Liver (tissue), 9 donors: ENCODE data around the gene TOMT. TPM values are rescaled to one million over a fixed set of nuclear protein-coding genes. Genes with fewer than 3 reads are reported as not detected.

ENCODE experiments used
- DNase-seq: peaks from one replicate; pipeline ENCODE4 v3.0.0-alpha.2; 2017; ENCODE audit warnings: low spot score
- H3K27ac ChIP-seq, 2 donors: one replicate each; pipeline ENCODE4 v1.7.0; 2013; ENCODE audit warnings: inconsistent platforms in 2 of 2, low read length in 2 of 2, control low read depth in 1 of 2, low read depth in 1 of 2, mild to moderate bottlenecking in 1 of 2
- H3K27me3 ChIP-seq, 4 donors: one replicate each; pipeline versions ENCODE4 v1.6.1 to v1.7.0; 2013; ENCODE audit warnings: low read length in 3 of 4, inconsistent platforms in 1 of 4, mild to moderate bottlenecking in 1 of 4, moderate library complexity in 1 of 4; ENCODE audit not compliant: control insufficient read depth in 4 of 4, insufficient read depth in 4 of 4
- H3K36me3 ChIP-seq, 4 donors: one replicate each; pipeline versions ENCODE4 v1.6.1 to v1.7.0; 2013; ENCODE audit warnings: low read length in 3 of 4, mild to moderate bottlenecking in 3 of 4, low read depth in 1 of 4, moderate library complexity in 1 of 4; ENCODE audit not compliant: control insufficient read depth in 4 of 4, insufficient read depth in 3 of 4
- H3K4me1 ChIP-seq, 4 donors: one replicate each; pipeline versions ENCODE4 v1.6.1 to v1.7.0; 2013; ENCODE audit warnings: low read length in 3 of 4, mild to moderate bottlenecking in 3 of 4, moderate library complexity in 1 of 4; ENCODE audit not compliant: control insufficient read depth in 4 of 4, insufficient read depth in 4 of 4
- H3K4me3 ChIP-seq, 3 donors: one replicate each; pipeline versions ENCODE4 v1.6.1 to v1.7.0; 2013; ENCODE audit warnings: low read length in 3 of 3, control low read depth in 1 of 3, low read depth in 1 of 3, mild to moderate bottlenecking in 1 of 3
- H3K9ac ChIP-seq, 2 donors: one replicate each; pipeline ENCODE4 v1.7.0; 2013; ENCODE audit warnings: low read length in 2 of 2, mild to moderate bottlenecking in 2 of 2, moderate library complexity in 2 of 2, control low read depth in 1 of 2, low read depth in 1 of 2
- H3K9me3 ChIP-seq, 4 donors: one replicate each; pipeline versions ENCODE4 v1.6.1 to v1.7.0; 2013; ENCODE audit warnings: low read length in 3 of 4; ENCODE audit not compliant: control insufficient read depth in 4 of 4
- EGR1 ChIP-seq, 2 donors: IDR thresholded peaks; 2 replicates each; pipeline ENCODE4 v1.6.1; 2016 to 2018; ENCODE audit warnings: antibody characterized with exemption in 2 of 2, low read depth in 2 of 2
- FOXA1 ChIP-seq: IDR thresholded peaks from 2 replicates; pipeline ENCODE4 v1.6.1; 2016; ENCODE audit warnings: antibody characterized with exemption
- GABPA ChIP-seq, 2 donors: IDR thresholded peaks in 1 of 2; conservative IDR thresholded peaks in 1 of 2; 2 replicates each; pipeline ENCODE4 v1.6.1; 2016; ENCODE audit warnings: antibody characterized with exemption in 2 of 2, mild to moderate bottlenecking in 1 of 2, moderate library complexity in 1 of 2
- HNF4G ChIP-seq: IDR thresholded peaks from 2 replicates; pipeline ENCODE4 v1.6.1; 2016; ENCODE audit warnings: antibody characterized with exemption
- JUND ChIP-seq, 2 donors: IDR thresholded peaks; 2 replicates each; pipeline ENCODE4 v1.6.1; 2016; ENCODE audit warnings: antibody characterized with exemption in 2 of 2
- RAD21 ChIP-seq, 2 donors: IDR thresholded peaks; 2 replicates each; pipeline ENCODE4 v1.6.1; 2016; ENCODE audit warnings: antibody characterized with exemption in 2 of 2, mild to moderate bottlenecking in 2 of 2
- RXRA ChIP-seq, 2 donors: IDR thresholded peaks; 2 replicates each; pipeline ENCODE4 v1.6.1; 2017 to 2018; ENCODE audit warnings: antibody characterized with exemption in 2 of 2, mild to moderate bottlenecking in 1 of 2
- TAF1 ChIP-seq: conservative IDR thresholded peaks from 2 replicates; pipeline ENCODE4 v1.6.1; 2016; ENCODE audit warnings: antibody characterized with exemption, mild to moderate bottlenecking
- YY1 ChIP-seq: IDR thresholded peaks from 2 replicates; pipeline ENCODE4 v1.6.1; 2016; ENCODE audit warnings: antibody characterized with exemption, mild to moderate bottlenecking
- ZBTB33 ChIP-seq: IDR thresholded peaks from 2 replicates; pipeline ENCODE4 v1.6.1; 2016; ENCODE audit warnings: antibody characterized with exemption
- WGBS: extraction: QIAGEN DNeasy Blood & Tissue Kit; methylation state at CpG from one replicate; pipeline ENCODE4 v1.1.7; 2013; 5-methylcytosine and 5-hydroxymethylcytosine counted together
- polyA plus RNA-seq, 2 donors: library from polyadenylated mRNA; stranded (reverse) in 1 of 2; unstranded in 1 of 2; fragments of 200-250 nt in 1 of 2; fragments of >200 nt in 1 of 2; fragmentation: Nextera tagmentation in 1 of 2; extraction: Ambion mirVana in 1 of 2; gene quantifications; one replicate each; pipeline versions ENCODE4 v1.2.1 to v1.2.3, GENCODE V29; 2013 to 2015
- total RNA-seq, 2 donors: library from RNA; depleted of rRNA; stranded (reverse); fragments of >200 nt; gene quantifications; one replicate each; pipeline ENCODE4 v1.2.3, GENCODE V29; 2014
- TF ChIP-seq, protein P1 (sequence below): fragments of 150-350 bp; IDR thresholded peaks from 2 replicates; pipeline ENCODE4 v1.5.1; 2017; ENCODE audit warnings: improper control_type of control experiment, low read depth, low read length; ENCODE audit not compliant: missing input control
- TF ChIP-seq, protein P2 (sequence below): IDR thresholded peaks from 2 replicates; pipeline ENCODE4 v1.6.1; 2016; ENCODE audit warnings: antibody characterized with exemption
- TF ChIP-seq, protein P3 (sequence below): IDR thresholded peaks from 2 replicates; pipeline ENCODE4 v1.6.1; 2016; ENCODE audit warnings: antibody characterized with exemption
- donor health status: healthy.
- donor health status: healthy.
- donor health status: healthy.
- donor health status: healthy.
- donor health status: healthy.

TOMT gene
- total and polyA plus RNA-seq, 4 donors: 0.33 TPM; not detected in 3

DNA sequence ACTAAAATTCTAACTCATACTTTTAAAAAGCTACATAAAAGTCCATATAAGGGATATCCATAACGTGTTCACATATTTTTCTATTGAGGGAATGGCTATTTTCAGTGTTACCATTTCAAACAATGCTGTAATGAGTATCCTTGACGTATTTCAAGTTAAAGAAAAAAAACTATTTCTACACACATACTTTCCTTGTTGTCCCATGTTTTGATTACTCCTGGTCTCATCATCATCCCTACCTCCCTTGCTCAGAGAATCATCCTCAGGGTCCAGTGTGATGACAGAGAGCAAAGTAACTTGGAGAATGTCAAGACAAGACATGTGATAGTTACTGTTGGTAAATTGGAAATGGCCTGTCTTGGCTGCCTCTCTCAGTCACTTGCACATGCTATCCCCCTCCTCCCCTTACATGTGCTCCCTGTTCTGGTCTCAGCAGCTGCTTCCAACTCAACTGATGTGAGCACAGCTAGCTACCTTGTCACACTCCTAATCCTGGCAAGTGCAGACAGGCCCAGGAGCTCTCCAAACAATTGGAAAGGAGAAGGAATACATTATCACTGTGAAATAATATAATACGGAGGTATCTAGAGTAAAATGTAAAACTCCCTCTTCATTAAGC lies 47.2 kb upstream of the TOMT start (continued):
- TF ChIP-seq, protein P1, sequence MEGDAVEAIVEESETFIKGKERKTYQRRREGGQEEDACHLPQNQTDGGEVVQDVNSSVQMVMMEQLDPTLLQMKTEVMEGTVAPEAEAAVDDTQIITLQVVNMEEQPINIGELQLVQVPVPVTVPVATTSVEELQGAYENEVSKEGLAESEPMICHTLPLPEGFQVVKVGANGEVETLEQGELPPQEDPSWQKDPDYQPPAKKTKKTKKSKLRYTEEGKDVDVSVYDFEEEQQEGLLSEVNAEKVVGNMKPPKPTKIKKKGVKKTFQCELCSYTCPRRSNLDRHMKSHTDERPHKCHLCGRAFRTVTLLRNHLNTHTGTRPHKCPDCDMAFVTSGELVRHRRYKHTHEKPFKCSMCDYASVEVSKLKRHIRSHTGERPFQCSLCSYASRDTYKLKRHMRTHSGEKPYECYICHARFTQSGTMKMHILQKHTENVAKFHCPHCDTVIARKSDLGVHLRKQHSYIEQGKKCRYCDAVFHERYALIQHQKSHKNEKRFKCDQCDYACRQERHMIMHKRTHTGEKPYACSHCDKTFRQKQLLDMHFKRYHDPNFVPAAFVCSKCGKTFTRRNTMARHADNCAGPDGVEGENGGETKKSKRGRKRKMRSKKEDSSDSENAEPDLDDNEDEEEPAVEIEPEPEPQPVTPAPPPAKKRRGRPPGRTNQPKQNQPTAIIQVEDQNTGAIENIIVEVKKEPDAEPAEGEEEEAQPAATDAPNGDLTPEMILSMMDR: no peak
- TF ChIP-seq, protein P2, sequence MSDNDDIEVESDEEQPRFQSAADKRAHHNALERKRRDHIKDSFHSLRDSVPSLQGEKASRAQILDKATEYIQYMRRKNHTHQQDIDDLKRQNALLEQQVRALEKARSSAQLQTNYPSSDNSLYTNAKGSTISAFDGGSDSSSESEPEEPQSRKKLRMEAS: no peak
- TF ChIP-seq HNF4G: no peak

- WGBS: 91% methylated on average over 5 of the region's 5 CpGs
- H3K27me3 ChIP-seq: no peaks in the 10 kb centered on the region
- no peaks in the 10 kb centered on the region for H3K9me3 ChIP-seq
- no peak for TF ChIP-seq ZBTB33
- TF ChIP-seq, protein P2: no peak
- no peak for TF ChIP-seq FOXA1
- H3K36me3 ChIP-seq: peaks cover 0 to 4% (median 2%) of the 10 kb centered on the region in 4 donors
- no peaks in the 10 kb centered on the region for H3K4me1 ChIP-seq
- H3K9ac ChIP-seq: no peak overlapping the region
- no peak overlapping the region for H3K4me3 ChIP-seq
- DNase-seq: no peak
- no peak overlapping the region for H3K27ac ChIP-seq
Measured at GRCh38 chr11:72061739-72062396, 43.9 kb upstream of the TOMT start.

GRCh38 chr11:72066855-72067254 lies 38.9 kb upstream of the TOMT start:
- peaks cover 0 to 3% (median 0%) of the 10 kb centered on the region in 4 donors for H3K36me3 ChIP-seq
- no peak overlapping the region for H3K27ac ChIP-seq
- no peak overlapping the region for H3K4me3 ChIP-seq
- no peak for DNase-seq
- TF ChIP-seq YY1 (no peak), RAD21 (IDR thresholded peaks at IDR 0.05) (no peak), TAF1 (no peak), JUND (IDR thresholded peaks at IDR 0.05) (no peak), HNF4G (no peak), GABPA (IDR thresholded peaks at IDR 0.05 in 1 of 2, conservative IDR thresholded peaks at IDR 0.05 in 1 of 2) (no peak), RXRA (IDR thresholded peaks at IDR 0.05) (no peak), EGR1 (IDR thresholded peaks at IDR 0.05; ENCODE audit: low read depth in 2 of 2) (no peak)
- TF ChIP-seq, protein P3, sequence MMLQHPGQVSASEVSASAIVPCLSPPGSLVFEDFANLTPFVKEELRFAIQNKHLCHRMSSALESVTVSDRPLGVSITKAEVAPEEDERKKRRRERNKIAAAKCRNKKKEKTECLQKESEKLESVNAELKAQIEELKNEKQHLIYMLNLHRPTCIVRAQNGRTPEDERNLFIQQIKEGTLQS: no peak
- H3K27me3 ChIP-seq: no peaks in the 10 kb centered on the region
- peaks cover 0 to 14% (median 6%) of the 10 kb centered on the region in 4 donors for H3K4me1 ChIP-seq
- H3K9me3 ChIP-seq: no peaks in the 10 kb centered on the region
- no peak overlapping the region for H3K9ac ChIP-seq
